Measurements from ENCODE around the gene TET3.

TET3 gene

DNA sequence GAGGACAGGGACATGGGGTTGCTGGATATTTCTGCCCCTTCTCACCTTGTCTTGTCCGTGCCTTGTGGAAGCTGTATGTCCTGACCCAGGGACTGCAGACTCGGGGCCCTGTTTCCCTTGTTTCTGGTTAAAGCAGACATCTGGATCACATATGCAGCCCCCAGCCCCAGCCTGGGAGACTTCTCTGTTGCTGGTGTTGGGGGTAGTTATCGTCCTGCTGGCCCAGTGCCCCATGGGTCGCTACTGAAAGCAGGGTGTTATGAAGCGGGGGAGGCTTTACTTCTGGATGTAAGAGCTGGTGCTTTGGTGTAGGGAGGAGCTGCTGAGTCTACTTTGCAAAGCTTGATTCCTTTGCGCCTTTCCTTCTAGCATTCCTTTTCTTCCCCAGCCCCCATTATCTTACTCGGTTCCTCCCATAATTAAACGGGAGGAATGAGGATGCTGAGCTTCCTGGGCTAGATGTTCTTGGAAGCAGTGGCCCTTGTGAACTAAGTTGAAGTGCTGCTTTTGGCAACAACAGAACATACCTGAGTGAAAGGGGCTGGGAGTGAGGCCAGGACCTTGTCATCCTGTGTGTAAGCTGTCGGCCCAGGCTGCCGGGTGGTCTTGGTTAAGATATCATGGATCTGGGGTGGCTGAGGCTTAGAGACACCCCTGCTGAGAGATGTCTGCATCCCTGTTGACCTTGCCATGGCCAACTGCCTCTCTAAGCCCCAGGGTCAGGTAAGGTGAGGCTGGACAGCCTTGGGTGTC lies 3.4 kb downstream of the TET3 start:
- no peak for DNase-seq

DNA sequence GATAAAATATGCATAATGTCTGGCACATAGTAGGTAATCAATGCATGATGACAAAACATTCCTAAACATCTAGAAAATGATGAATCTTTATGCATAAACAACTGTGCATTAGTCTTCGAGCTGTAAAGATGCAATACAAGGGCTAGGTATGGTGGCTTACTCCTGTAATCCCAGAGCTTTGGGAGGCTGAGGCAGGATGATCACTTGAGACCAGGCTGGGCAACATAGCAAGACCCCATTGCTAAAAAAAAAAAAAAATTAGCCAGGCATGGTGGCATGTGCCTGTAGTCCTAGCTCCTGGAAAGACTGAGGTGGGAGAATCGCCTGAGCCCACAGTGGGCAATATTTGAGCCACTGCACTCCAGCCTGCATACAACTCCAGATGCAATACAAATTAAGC lies 5.3 kb downstream of the TET3 start:
- DNase-seq: no peak

DNA sequence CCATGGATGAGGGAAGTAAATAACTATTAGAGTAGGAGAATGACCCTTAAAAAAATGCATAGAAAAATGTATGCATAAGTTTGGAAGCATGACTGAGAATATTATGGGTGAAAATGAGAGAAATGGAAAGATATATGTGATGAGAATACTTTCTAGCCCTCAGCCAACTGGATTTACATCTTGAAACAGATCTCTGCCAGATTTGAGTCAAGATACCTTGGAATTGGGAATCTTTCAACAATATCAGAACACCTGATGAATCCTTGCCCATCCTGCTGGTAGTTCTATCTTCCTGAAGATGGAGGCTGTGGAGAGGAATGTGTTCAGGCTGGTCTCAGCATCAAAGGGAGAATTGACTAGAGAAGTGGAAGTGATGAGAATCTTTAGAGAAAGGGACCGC lies 5.8 kb downstream of the TET3 start:
- no peak for DNase-seq

DNA sequence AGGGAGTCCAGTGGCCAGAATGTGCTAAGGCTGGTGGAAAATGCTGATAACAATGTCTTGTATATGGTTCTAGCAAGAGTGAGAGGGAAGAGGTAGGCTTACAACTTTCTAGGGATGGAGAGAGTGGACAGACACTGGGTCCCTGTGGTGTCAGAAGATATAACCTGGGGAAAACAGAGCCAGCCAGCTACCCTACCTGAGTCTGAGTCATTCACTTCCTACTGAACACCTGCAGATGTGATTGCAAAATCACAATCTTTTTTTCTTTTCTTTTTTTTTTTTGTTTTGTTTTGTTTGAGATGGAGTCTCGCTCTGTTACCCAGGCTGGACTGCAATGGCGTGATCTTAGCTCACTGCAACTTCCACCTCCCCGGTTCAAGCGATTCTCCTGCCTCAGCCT lies 7.3 kb downstream of the TET3 start:
- DNase-seq: no peak

GRCh38 chr2:73993376-73993775 lies 8.7 kb downstream of the TET3 start:
- DNase-seq: no peak

GRCh38 chr2:73993778-73994177 lies 9.1 kb downstream of the TET3 start:
- no peak for DNase-seq

DNA sequence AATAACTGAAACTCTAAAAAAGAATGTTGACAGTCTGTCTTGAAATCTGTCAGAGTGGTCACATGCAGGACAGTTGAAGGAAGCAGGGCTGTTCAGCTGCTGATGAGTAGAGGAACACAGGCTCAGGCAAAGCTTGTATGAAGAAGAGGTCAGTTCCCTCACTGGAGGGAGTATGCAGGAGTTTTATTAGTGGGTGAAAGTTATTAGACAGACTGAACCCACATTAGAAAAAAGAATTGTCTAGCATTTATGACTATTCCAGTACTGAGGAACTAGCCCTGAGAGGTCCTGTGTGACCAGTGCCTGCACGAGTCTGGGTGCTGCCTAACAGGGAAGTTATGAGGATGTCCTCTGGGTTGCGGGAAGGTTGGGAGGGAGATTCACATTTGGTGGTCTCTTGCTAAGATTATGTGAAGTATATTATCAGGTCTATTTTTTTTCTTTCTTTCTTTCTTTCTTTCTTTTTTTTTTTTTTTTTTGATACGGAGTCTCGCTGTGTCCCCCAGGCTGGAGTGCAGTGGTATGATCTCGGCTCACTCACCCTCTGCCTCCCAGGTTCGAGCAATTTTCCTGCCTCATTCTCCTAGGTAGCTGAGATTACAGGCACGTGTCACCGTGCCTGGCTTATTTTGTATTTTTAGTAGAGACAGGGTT lies 9.6 kb downstream of the TET3 start:
- DNase-seq: no peak

GRCh38 chr2:73995810-73996209 lies 11.1 kb downstream of the TET3 start:
- no peak for DNase-seq

DNA sequence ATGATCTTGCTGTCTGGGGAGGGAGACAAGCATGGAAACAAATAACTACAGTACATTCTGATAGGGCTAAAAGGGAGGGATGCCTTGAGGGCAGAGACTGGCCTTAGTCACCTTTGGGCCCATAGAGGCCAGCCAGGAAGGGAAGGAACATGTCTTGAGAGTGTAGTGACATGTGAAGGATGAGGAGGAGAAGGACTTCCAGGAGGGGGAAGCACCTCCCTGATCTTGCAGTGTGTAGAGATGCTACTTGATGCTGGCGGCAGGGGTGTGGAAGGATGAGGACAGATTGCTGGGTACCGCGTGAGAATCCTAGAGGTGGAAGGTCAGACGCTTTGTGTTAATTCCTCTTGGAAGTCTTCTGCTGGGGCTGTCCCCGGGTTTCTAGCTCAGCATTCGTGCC lies 13.1 kb downstream of the TET3 start:
- DNase-seq: no peak

DNA sequence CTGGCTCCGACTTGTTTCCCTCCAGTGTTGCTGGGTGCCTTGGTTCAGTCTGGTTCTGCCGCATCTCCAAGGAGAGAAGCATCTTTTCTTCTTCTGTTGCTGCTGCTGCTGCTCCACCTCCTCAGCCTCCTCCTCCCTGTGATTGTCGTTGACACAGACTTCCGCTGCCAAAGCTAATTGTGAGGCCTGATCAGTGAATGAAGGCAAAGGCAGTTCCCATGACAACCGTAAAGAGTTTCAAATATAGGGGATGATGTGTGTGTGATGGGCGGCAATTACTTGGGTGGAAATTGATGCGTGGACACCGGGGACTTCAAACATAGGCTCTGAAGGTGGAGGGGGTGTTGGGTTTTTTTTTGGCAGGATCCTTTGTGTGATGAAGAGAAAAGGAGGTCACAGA lies 13.7 kb downstream of the TET3 start:
- no peak for DNase-seq

GRCh38 chr2:73998933-73999332 lies 14.2 kb downstream of the TET3 start:
- no peak for DNase-seq

GRCh38 chr2:73999881-74000597 lies 15.3 kb downstream of the TET3 start:
- DNase-seq: no peak

DNA sequence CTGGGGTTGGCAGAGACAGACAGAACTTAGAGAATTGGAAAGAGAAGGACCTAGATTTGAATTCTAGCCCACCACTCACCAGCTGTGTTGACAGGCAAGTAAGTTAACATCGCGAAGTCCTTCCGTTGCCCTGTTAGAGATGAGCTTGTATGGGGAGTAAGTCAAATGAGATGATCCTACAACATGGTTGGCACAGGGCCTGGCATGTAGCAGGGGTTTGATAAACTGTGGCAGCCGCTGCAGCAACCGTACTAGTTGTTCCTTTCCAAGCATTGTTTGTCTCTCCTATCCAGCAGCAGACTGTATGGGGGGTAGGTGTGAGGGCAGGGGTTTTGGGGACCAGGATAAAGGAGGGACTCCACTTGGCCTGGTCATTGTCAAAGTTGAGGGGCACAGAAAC lies 16.0 kb downstream of the TET3 start:
- no peak for DNase-seq

- no peak for DNase-seq
These were observed 16.4 kb downstream of the TET3 start for GRCh38 chr2:74001121-74001520.

DNA sequence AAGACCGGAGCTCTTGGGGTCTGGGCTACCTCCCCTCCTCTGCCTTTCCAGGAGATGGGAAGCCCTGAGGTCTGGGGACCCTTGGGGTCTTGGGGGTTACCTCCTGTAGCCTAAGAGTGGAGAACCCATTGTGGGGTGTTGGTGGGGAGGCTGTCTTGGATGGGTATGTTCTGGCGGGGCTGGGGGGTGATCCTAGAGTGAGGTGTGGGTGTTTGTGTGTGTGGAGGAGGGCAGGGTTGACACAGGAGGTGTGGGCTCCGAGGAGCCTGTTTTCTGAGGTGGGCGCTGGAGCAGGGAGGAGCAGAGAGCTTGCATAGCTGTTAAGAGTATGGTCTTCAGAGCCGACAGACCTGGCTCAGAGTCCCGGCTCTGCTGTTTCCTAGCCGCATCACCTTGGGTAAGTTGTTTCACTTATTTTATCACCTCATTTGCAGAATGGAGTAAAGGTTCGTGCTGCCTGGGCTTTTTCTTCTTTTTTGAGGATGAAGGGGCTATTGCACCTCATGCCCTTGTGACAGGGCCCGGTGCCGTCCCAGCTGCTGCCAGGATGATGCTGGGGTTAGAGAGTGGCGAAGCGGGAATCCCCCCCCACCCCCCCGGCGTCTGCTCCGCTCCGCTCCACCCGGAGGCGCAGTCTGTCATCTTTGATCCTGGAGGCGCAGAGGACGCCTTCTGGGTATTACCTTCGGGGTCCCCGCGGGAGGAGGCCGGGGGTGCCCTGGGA lies 17.2 kb downstream of the TET3 start:
- no peak for DNase-seq

DNA sequence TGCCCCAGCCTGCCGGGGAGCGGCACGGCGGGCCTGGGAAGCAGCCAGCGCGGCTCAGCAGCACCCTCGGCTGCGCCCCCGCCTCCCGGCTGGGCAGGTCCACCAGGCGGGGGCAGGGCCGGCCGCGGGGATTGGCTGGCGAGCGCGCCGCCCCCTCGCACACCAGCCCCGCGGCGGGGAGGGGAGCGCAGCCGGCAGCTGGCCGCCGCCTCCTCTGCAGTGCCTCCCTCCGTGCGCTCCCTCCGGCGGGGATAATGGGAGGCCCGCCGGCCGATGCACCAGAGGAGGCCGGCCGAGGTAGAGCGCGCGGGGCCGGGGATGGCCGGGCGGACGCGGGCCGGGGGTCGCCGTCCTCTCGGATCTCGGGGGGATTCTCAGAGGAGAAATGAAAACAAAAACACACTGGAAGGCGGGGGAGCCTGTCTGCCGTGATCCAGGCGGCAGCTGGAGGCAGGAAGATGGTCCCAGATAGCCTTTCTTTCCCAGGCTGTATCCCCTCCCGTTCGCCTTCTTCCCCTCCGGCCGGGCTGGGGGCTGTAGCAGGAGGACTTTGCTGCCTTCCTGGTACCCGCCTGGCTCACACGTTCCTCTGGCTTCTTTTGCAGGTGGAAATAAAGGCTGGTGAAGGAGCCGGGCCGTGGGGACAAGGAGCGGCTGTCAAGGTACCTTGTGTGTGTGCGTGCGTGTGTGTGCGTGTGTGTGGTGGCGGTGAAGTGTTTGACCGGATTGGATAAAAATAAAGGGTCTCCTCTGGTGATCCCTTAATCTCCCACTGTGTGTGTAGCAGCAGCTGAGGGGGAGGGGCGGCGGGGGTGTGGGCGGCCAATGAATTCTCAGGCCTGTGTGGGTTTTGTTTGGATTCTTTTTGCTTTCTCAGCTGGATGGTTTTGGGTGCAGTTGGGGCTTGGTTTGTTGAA lies 18.1 kb downstream of the TET3 start:
- peak; percentile 53 for DNase-seq

GRCh38 chr2:74003494-74004211 lies 18.9 kb downstream of the TET3 start:
- DNase-seq: no peak

DNA sequence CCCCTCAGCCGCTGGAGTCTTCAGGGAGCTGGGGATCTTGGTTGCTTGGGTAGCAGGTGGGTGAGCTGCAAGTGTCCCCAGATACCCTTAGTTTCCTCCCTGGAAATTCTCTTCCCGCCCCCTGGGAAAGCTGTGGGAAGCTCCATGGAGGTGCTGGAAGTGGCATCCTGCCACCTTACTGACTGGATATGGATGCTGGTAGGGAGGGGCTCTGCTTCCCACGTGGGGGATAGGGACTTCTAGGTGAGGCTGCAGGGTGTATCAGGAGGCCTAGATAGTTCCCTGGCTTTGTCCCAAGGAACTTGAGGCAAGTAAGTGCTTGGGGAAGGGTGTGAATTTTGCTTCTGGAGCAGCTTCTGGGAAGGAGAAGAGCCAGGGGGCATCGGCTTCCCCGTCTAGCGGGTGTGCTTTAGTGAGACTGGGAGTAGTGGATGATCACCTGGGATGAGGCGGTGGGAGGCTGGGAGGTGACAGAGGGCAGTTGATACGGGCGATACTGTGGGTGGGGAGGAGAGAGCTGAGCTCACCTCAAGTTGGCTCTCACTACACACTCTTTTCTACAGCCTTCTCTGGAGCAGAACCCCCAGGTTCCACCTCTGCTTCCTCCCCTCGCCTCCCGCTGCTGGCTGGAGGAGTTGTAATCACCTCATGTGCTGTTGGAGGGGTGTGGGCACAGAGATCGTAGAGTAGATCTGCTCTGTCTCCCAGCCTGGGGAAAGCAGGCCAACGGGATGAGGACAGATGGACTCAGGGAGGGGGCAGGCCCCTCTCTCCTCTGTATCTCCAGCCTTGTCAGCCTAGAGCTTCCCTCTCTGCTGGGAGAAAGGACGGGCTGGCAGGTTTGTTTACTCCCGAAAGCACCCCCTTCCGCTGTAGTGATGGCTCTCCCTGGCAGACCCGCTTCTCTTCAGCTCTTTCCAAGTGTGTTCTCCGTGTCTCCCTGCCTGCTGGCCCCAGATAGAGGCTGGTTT lies 19.8 kb downstream of the TET3 start:
- no peak for DNase-seq

DNA sequence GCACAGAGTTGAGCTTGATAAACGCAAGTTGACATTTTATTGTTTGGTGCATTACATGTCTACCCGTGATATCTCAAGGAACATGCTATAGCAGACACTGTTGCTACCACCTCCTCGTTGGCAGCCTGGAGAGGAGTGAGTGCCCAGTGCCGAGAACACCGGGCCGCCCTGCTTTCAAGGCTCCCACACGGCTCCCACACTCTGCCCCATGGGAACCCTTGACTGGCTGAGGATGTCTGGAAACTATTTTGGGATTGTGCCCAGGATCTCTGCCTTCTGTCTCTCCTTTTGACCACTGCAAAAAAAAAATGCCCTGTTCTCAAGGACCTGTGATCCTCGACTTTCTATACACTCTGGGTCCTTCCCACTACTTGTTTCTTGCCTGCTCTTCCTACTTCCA lies 21.1 kb downstream of the TET3 start:
- no peak for DNase-seq

DNA sequence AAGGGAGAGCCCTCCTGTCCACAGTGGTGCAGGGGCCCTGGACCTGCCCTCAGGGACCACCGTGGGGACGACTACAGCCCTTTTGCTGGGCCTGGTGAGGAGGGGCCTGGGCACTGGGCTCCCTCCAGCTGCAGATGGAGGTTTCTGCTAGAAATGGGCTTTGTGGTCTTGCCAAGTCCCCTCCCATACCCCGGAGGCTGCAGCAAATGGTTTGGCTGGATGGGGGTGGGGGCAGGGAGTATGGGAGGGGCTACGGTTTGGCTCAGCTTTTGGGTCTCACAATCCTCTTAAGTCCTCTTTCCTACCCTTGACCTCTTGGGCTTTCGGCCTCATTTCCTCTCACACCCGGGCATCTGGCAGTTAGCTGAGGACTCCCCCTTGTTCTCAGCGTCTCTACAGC lies 21.7 kb downstream of the TET3 start:
- no peak for DNase-seq

All from GOT3 (cell line).